HUES48 (cell line): ENCODE measurements around the gene CPN2.

Experiments used
- H3K27ac ChIP-seq: one replicate; pipeline ENCODE4 v1.7.0; 2013; ENCODE audit warnings: low read depth, low read length, inconsistent platforms
- H3K27me3 ChIP-seq: 2 replicates; pipeline ENCODE4 v1.6.1; 2013; ENCODE audit warnings: mild to moderate bottlenecking, low read length; ENCODE audit not compliant: control insufficient read depth, insufficient read depth
- H3K36me3 ChIP-seq: 2 replicates; pipeline ENCODE4 v1.6.1; 2013; ENCODE audit warnings: low read length; ENCODE audit not compliant: control insufficient read depth, insufficient read depth
- H3K4me1 ChIP-seq: 2 replicates; pipeline ENCODE4 v1.6.1; 2013; ENCODE audit warnings: mild to moderate bottlenecking, low read length; ENCODE audit not compliant: control insufficient read depth, insufficient read depth
- H3K4me3 ChIP-seq: 2 replicates; pipeline ENCODE4 v1.5.1; 2013; ENCODE audit warnings: mild to moderate bottlenecking, low read depth, low read length
- H3K9ac ChIP-seq: 2 replicates; pipeline ENCODE4 v1.6.1; 2013; ENCODE audit warnings: mild to moderate bottlenecking, low read depth, low read length, moderate library complexity
- H3K9me3 ChIP-seq: 2 replicates; pipeline ENCODE4 v1.6.1; 2013; ENCODE audit warnings: low read length; ENCODE audit not compliant: control insufficient read depth, insufficient read depth

The CPN2 gene

DNA sequence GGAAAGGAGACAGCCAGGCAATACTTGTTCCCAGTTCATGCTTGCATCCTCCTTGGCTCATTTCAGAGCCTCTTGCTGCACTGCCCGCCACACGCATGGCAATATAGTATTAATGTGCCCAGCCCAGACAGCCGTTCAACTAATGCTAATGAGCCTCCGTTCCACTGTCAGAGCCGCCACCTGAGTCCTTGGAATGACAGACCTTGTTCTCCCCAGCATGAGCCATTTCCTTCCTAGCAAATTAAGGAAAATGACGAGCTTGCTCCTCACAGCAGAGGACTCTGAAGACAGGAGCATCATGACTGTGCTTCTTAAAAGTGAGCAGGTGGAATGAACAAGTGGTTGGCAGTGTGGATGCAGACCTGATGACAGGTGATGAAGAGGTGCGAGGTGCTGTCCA is 29.2 kb upstream of the CPN2 start:
- no peaks in the 10 kb centered on the region for H3K27me3 ChIP-seq

GRCh38 chr3:194379651-194380050 is 28.5 kb upstream of the CPN2 start:
- H3K27me3 ChIP-seq: no peaks in the 10 kb centered on the region
- no peak overlapping the region for H3K27ac ChIP-seq
- peaks cover 23% of the 10 kb centered on the region; the same call in 1 of the 2 replicates for H3K4me1 ChIP-seq
- H3K9me3 ChIP-seq: no peaks in the 10 kb centered on the region
- H3K36me3 ChIP-seq: no peaks in the 10 kb centered on the region
- H3K9ac ChIP-seq: no peak overlapping the region
- no peak overlapping the region for H3K4me3 ChIP-seq

More for the DNA sequence above, 29.2 kb upstream of the CPN2 start:
- Histone ChIP-seq H3K9ac (no peak overlapping the region), H3K27ac (no peak overlapping the region), H3K4me3 (no peak overlapping the region), H3K9me3 (no peaks in the 10 kb centered on the region), H3K36me3 (no peaks in the 10 kb centered on the region), H3K4me1 (peaks cover 23% of the 10 kb centered on the region; the same call in 1 of the 2 replicates)

GRCh38 chr3:194379231-194379630 is 28.1 kb upstream of the CPN2 start:
- no peak overlapping the region for H3K27ac ChIP-seq
- H3K4me3 ChIP-seq: no peak overlapping the region
- H3K27me3 ChIP-seq: no peaks in the 10 kb centered on the region
- peaks cover 23% of the 10 kb centered on the region; the same call in 1 of the 2 replicates for H3K4me1 ChIP-seq
- H3K9me3 ChIP-seq: no peaks in the 10 kb centered on the region
- no peak overlapping the region for H3K9ac ChIP-seq
- no peaks in the 10 kb centered on the region for H3K36me3 ChIP-seq

DNA sequence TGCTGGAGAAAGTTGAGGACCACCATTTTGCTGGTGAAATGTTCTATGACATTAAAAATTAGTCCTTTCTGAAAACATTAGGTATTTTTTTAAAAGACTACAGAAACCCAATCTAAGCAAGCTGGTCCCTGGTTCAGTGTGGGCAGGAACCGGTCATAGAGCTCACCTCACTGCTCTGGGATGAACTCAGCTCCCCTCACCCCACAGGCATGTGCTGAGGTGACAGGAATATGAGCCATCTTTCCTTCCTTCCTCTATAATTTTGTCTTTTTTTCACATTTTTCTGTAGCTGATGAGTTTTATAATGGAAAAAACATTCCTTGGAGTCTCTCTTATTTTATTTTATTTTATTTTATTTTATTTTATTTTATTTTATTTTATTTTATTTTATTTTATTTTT is 26.6 kb upstream of the CPN2 start:
- no peaks in the 10 kb centered on the region for H3K36me3 ChIP-seq
- no peak overlapping the region for H3K4me3 ChIP-seq
- H3K27ac ChIP-seq: no peak overlapping the region
- no peaks in the 10 kb centered on the region for H3K27me3 ChIP-seq
- no peak overlapping the region for H3K9ac ChIP-seq
- peaks cover 16% of the 10 kb centered on the region; the same call in 1 of the 2 replicates for H3K4me1 ChIP-seq
- H3K9me3 ChIP-seq: no peaks in the 10 kb centered on the region

- Histone ChIP-seq H3K27ac (no peak overlapping the region), H3K36me3 (no peaks in the 10 kb centered on the region), H3K4me1 (peaks cover 10% of the 10 kb centered on the region; the same call in 1 of the 2 replicates), H3K27me3 (no peaks in the 10 kb centered on the region), H3K9ac (no peak overlapping the region), H3K4me3 (no peak overlapping the region), H3K9me3 (no peaks in the 10 kb centered on the region)
Observed at GRCh38 chr3:194376241-194376560, 25.1 kb upstream of the CPN2 start.

DNA sequence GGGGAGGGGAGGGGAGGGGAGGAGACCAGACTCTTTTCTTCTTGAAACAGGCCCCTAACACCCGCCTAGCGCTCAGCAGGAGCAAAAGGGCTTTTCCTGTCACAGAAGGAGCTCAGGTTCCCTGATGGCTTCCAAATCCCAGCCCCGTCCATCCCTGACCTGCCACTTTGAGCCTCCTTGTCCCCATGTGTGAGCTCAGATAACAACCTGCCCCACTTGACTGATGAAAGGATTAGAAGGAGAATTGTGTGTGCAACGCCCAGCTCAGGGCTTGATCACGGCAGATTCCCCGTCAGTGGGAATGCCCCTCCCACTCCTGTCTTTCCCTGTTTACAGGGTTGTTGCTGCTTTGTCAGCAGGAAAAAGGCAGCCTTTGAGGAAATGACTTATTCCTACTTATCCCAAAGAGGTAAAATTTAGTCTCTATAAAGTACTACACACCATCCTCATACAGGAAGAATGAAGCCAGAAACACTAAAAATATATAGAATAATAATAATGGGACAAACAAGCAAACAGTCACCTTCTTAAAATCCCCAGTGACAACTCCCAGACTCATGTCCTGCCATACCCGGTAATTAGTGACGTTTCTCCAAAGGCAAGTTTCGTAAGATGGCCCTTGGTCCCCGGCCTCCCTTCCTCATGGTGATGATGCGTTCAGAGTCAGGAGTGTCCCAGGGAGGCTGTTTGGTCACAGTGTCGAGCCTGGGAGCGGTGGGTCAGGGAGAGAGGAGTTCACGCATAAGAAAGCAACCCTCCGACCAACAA is 24.5 kb upstream of the CPN2 start:
- peaks cover 10% of the 10 kb centered on the region; the same call in 1 of the 2 replicates for H3K4me1 ChIP-seq
- H3K4me3 ChIP-seq: no peak overlapping the region
- H3K27me3 ChIP-seq: no peaks in the 10 kb centered on the region
- no peaks in the 10 kb centered on the region for H3K36me3 ChIP-seq
- H3K9me3 ChIP-seq: no peaks in the 10 kb centered on the region
- H3K9ac ChIP-seq: no peak overlapping the region
- no peak overlapping the region for H3K27ac ChIP-seq

- H3K27me3 ChIP-seq: no peaks in the 10 kb centered on the region
- no peaks in the 10 kb centered on the region for H3K9me3 ChIP-seq
- no peak overlapping the region for H3K9ac ChIP-seq
- peaks cover 8% of the 10 kb centered on the region; the same call in 1 of the 2 replicates for H3K4me1 ChIP-seq
- no peak overlapping the region for H3K4me3 ChIP-seq
- H3K36me3 ChIP-seq: no peaks in the 10 kb centered on the region
- H3K27ac ChIP-seq: no peak overlapping the region
Observed at GRCh38 chr3:194374935-194375334, 23.8 kb upstream of the CPN2 start.

- no peaks in the 10 kb centered on the region for H3K9me3 ChIP-seq
- H3K4me3 ChIP-seq: no peak overlapping the region
- no peaks in the 10 kb centered on the region for H3K36me3 ChIP-seq
- H3K9ac ChIP-seq: no peak overlapping the region
- H3K27ac ChIP-seq: no peak overlapping the region
- H3K4me1 ChIP-seq: peaks cover 15% of the 10 kb centered on the region; the same call in 1 of the 2 replicates
- H3K27me3 ChIP-seq: peaks cover 8% of the 10 kb centered on the region
Observed at GRCh38 chr3:194373899-194374298, 22.8 kb upstream of the CPN2 start.

GRCh38 chr3:194373028-194373427 is 21.9 kb upstream of the CPN2 start:
- H3K9me3 ChIP-seq: no peaks in the 10 kb centered on the region
- H3K4me1 ChIP-seq: peaks cover 15% of the 10 kb centered on the region; the same call in 1 of the 2 replicates
- no peak overlapping the region for H3K9ac ChIP-seq
- H3K36me3 ChIP-seq: no peaks in the 10 kb centered on the region
- H3K27ac ChIP-seq: no peak overlapping the region
- no peak overlapping the region for H3K4me3 ChIP-seq
- H3K27me3 ChIP-seq: peaks cover 16% of the 10 kb centered on the region

GRCh38 chr3:194370753-194371152 is 19.6 kb upstream of the CPN2 start:
- H3K27ac ChIP-seq: no peak overlapping the region
- H3K27me3 ChIP-seq: peaks cover 16% of the 10 kb centered on the region
- H3K9ac ChIP-seq: no peak overlapping the region
- peaks cover 11% of the 10 kb centered on the region; the same call in 1 of the 2 replicates for H3K4me1 ChIP-seq
- no peaks in the 10 kb centered on the region for H3K9me3 ChIP-seq
- H3K36me3 ChIP-seq: no peaks in the 10 kb centered on the region
- no peak overlapping the region for H3K4me3 ChIP-seq

DNA sequence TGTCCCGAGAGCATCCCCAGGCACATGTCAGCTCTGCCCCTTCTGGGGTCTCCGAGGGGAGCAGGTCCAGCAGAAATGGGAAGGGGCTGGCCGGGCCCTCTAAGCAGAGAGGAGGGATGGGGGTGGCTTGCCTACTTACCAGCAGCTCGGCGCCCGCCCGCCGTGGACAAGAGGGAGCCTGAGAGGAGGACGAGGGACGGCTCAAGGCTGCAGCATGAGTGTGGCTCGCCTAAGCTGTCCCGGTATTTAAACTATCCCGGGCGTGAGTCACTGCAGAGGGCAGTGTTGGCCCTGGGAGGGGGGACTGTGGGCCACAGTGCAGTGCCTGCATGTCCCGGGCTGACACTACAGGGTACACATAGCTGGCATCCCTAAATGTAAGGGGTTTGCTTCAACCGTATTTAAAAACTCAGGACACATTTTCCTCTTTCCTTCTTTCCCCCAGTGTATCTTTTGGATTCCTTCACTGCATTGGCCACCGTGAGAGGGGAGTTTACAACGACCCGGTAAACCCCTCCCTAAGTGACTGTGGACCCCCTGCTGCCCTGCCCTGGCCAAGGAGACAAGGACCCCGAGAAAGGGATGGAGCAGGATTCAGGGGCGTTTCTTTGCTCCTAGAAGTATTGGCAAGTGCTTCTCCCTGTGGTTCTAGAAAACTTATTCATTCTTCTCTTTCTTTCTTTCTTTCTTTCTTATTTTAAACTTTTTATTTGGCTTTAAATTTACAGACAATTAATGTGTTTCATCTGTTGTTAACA is 18.6 kb upstream of the CPN2 start, which contains the start of gene LRRC15:
Gene LRRC15 (minus strand): TSS at position 222 of the 758 bp plus-strand sequence. CDS start 8,700 bp downstream, outside the sequence.
- Histone ChIP-seq H3K36me3 (no peaks in the 10 kb centered on the region), H3K27me3 (peaks cover 16% of the 10 kb centered on the region), H3K4me3 (peak within 1 kb of the TSS; percentile 33; the same call in 1 of the 2 replicates), H3K9ac (no peak within 1 kb of the TSS), H3K4me1 (peaks cover 7% of the 10 kb centered on the region; the same call in 1 of the 2 replicates), H3K9me3 (no peaks in the 10 kb centered on the region), H3K27ac (no peak within 1 kb of the TSS)
